HG02885 (cell line): ENCODE measurements around the gene CIP2A.
A peak's percentile ranks its signal among the peaks of the same experiment; 100 is the strongest.
"Not testable (repeated sequence)": the region's sequence is repeated elsewhere in the genome, so short reads cannot be mapped to it uniquely, and the experiment has no call there.

ENCODE experiments used
- ATAC-seq: cut with Tn5 transposase; IDR thresholded peaks from one replicate; pipeline ENCODE4 v1.9.1; 2021; ENCODE audit warnings: mild to moderate bottlenecking; ENCODE audit not compliant: unreplicated experiment, poor library complexity

Gene CIP2A

DNA sequence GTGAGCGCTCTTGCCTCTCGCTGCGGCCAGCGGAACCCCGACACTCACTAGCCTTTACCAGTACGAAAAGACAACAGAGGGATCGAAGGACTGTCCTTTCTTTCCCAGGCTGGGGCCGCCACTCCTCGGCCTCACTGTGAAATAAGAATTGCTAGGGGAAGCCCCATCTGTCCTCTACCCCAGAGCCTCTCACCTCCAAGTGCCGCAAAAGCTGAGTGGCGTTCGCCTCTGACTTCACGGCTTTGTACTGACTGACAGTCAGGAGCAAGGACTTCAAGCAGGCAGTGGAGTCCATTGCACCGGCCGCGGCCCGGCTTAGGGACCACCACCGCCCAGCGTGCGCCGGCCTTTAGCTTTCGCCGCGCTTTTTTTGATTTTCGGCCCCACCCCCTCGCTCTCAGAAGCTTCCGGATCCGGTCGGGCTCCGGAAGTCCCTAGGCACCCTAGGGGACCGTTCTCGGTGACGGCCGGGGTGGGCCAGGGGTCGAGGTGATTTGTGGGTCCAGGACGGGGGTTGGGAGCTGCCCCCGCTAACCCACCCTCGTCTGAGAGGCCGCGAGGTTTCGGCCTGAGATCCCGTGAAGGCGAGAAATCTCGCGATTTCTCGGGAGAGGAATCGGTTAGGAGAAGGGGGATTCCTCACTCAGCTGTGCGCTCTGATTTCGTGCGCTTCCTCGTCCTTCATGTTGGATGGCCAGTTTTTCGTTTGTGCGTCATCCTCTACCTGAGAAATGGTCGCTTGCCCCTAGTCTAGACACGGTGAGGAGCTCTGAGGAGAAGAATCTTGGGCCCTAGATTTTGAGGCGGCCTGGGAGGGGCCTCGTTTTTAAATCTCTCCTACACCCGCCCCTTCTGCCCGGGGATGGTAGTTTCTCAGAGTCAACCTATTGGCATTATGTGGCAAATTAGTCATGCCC, at the start of gene CIP2A, which contains the start of gene DZIP3:
CIP2A (minus strand) TSS at position 358 of the 917 bp plus-strand sequence; CDS start at position 295, 63 bp downstream.
DZIP3 (plus strand) TSS at position 642 of the 917 bp plus-strand sequence. CDS start 15,685 bp downstream, outside the sequence.
- peak; percentile 89 for ATAC-seq

DNA sequence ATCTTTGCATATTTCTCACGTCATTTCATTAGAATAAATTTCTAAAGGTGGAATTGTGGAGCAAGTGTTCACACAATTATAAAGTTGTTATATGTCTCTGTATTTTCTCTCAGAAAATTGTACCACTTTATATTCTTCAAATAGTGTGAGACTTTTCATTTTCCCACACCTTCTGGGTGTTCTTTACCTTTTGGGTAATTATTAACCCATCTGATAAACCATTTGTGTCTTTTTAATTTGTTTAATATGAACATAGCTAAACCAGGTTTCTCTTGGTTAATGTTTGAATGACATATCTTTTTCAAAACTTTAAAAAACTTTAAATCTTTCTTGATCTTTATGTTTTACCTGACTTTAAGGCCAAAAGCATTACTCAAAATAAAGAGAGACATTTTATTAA, 40.7 kb upstream of the CIP2A start:
- no peak for ATAC-seq

DNA sequence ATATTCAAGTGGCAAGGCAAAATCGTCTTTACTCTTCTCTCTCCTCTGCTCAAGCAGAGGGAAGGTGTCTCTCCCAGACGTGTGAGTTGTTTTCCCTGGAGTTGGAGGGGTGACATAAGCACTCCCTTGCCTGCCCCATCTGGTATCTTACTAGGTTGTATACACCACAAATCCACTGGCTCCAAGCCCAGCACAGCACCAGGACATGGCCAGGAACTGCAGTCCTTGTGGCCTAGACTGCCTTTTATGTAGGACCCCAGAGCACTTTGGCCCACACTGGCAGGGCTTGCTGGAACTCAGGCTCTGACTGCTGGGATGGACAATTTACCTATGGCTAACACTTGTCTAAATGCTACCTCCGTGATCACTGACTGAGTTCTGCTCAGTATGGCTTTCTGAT, 34.3 kb upstream of the CIP2A start:
- no peak for ATAC-seq

DNA sequence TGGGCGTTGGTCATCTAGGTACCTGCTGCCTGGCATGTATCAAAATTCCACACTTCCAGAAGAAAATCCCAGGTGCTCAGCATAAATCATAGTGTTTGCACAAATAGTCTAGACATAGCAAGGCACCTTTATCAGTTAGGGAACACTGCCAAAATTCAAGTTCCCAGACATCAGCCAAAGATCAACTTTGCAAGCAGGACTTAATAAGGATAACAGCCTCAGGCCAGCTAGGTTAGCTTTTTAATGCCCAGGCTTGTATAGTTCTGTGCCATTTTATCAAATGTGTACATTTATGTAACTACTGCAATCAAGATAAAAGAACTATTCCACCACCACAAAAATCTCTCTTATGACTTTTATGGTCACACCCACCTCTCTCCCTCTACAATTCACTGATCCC, 31.0 kb upstream of the CIP2A start:
- no peak for ATAC-seq

DNA sequence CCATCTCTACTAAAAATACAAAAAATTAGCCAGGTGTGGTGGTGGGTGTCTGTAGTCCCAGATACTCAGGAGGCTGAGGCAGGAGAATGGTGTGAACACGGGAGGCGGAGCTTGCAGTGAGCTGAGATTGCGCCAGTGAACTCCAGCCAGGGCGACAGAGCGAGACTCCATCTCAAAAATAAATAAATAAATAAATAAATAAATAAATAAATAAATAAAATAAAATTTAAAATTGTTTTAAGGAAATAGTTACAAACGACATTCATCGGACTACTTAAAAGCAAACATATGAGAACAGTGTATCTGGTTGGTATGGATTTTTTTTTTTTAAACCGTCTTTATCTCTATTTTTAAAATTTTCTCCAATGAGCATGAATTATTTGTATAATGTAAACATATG, 26.9 kb upstream of the CIP2A start:
- not testable (repeated sequence) for ATAC-seq

DNA sequence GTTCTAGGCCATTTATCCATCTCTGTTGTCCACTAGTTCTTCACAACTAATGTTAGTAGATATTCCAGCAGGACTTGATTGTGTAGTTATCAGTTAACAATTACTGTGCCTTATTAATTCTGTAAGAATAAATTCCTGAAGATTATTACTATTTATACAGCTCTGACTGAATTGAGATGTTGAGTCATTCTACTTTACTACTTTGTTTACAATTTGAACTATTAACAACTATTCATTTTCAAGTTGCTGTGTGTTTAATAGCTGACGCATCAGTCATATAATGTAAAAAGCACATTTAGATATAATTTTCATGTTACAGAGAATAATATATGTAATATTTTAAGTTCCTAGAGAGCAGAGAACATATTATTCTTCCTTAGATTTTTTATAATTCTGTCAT, 21.4 kb upstream of the CIP2A start:
- ATAC-seq: no peak

DNA sequence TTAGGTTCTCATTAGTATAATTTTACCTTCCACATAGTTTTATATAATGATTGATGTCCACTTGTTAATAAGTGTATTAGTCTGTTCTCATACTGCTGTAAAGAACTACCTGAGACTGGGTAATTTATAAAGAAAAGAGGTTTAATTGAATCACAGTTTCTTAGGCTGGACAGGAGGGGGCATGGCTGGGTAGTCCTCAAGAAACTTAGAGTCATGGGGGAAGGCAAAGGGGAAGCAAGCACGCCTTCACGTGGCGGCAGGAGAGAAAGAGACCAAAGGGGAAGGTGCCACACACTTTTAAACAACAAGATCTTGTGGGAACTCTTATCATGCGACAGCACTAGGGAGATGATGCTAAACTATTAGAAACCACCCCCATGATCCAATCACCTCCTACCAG, 19.5 kb upstream of the CIP2A start:
- no peak for ATAC-seq

DNA sequence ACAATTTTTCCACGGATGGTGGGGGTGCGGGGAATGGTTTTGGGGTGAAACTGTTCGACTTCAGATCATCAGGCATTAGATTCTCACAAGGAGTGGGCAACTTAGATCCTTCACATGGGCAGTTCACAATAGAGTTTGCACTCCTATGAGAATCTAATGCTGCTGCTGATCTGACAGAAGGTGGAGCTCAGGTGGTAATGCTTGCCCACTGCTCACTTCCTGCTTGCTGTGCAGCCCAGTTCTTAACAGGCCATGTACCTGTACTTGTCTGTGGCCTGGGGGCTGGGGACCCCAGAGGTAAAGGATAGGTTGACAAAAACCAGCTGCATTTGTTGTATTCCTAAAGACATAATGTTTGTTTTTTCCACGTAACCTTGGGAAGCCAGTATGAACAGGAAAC, 16.3 kb upstream of the CIP2A start:
- ATAC-seq: no peak

DNA sequence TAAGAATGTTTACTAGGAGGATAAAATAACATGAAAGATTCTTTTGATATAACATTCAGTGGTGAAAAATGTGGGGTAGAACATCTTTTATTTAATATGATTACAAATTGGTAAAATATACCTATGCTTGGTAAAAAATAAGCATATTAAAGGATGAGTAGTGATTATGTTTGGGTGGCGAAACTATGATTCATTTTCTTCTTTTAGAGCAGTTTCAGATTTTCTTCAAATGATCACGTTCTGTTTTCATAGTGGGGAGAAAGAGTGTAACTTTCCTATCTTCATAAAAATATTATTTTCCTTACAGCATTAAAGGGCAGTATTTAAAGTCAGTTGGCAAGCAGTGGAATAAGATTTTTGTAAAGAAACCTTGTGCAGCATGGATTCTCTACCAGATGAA, 15.8 kb upstream of the CIP2A start:
- no peak for ATAC-seq

DNA sequence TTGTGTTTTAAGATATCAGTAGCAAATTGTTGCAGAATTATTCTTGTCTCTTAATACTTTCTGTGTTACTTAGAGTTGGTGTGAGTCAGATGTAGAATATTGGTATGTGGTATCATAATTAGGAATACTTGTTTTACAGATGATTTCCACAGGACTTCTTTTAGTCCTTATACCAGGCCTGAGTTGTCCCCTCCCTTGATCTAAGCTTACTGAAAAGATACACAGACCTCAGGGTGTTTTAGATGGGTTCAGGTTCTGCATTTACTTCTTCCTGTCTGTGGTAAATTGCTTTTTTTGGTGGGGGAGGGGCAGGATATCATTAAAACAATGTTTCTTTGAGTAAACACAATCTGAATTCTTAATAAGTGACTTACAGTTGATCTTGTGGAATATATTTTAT, 14.5 kb upstream of the CIP2A start:
- no peak for ATAC-seq

DNA sequence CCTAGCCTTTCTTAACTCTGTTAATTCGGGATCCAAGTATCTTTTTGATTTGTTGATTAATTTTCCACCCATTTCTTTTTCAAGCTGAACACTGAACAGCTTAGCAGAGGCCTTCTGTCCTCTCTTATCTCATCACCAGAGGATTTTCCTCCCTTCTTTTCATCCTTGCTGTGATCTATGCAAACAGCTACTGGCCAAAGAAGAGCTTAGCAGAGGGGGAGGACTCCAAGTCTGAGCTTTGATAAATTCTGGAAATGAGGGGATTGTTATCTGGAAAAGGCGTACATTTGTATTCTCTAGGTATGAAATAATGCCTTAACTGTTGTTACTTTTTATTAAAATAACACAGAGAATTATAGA, 13.7 kb upstream of the CIP2A start:
- no peak for ATAC-seq

DNA sequence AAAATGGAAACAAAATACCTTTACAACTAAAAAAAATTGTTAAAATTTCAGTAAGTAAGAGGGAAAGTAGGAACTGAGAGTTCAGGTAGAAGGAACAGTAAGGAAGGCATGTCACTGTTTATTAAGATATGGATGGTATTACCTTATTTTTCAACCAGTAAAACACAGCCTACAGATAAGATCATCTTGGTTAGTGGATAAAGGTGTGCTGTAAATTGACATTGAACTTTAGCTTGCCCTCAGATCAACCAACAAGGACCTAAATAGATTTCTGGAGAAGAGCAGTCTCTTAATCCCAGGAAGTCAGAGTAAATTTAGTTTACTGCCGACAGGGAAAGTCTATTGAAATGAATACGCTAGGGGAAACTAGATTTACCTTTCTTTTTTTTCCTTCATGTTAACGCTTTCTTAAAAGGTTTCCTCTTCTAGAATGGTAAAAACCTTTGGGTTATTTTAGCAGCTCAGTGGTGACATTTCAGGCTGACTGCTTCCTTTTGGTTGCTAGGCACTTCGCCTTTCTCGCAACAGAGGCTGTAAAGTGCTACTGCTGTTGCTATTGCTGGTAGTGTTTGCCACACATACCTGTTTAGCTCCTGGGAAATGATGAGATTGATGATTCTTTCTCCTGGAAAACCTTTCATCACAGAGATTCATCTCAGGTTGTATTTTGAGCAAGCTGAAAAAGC, 13.2 kb upstream of the CIP2A start:
- no peak for ATAC-seq

DNA sequence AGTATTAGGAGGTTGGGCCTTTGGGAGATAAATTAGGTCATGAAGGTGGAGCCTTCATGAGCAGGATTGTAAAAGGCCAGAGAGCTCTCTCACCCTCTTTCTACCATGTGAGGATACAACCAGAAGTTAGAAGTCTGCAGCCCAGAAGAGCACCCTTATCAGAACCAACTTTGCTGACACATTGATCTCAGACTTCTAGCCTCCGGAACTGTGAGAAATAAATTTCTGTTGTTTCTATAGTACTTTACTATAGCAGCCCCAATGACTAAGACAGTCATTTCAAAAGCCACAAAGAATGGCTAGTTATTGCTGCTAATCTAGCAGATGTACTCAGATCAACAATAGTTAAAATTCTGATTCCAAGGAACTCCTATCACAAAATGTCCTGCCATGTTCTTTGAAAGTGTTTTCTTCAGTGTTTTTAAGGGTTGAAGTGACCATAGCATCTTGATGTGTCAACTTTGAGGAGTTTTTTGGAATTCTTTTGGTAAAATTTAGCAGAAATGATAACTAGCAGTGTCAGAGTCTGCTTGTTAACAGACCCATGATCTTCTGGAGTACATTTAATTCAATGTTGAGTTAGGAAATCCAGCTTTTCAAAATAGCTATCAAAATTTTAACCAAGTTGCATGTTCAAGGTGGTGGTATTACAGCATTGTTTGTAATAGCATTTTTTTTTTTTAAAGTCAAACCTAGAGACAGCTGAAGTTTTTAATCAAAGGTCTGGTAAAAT, 10.6 kb upstream of the CIP2A start:
- no peak for ATAC-seq

DNA sequence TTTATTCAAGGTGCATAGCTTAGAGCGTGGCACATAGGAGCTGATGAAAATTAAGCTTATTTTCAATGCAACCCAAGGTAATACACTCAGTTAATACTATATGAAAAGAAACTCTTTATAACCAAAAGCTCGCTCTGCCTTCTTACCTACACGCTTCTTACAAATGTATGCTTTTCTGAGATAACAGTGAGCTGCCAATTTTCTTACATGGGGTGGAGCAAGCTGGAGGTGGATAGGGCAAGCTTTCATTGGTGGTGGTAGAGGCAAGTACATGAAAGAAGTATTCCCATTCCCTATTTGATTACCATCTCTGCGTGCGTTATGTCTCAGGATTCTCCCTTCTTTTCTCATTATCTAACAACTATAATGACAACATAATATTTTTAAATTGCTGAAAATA, 9.1 kb upstream of the CIP2A start:
- ATAC-seq: no peak

DNA sequence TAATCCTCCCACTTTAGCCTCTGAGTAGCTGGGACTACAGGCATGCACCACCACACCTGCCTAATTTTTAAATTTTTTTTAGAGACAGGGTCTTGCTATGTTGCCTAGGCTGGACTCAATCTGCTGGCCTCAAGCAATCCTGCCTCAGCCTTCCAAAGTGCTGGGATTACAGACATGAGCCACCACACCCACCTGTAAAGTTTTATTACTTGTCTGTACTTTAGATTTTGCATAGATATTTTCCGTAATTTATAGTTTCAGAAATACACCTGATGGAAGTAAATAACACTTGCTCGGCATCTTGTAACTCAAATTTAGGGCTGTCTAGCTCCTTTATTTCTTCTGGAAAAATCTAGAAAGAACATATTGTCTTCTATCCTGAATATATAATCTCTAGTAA, 6.1 kb upstream of the CIP2A start:
- no peak for ATAC-seq

DNA sequence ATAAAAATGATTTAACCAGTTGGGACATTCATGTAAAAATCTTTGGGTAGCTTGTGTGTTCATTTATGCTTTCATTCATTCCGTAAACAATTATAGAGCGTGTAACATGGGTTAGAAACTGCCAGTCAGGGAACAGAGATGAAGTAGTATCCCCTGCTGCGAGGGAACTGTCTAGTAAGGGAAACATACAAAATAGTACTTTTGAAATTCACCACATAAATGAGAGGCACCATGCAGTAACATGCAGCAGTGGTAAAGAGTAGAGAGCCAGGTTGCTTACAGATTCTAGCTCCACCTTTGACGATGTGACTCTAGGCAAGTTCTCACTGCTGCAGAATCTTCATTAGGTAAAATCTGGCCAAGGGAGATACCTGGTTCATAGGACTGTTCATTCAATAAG, 1.2 kb upstream of the CIP2A start:
- ATAC-seq: no peak

DNA sequence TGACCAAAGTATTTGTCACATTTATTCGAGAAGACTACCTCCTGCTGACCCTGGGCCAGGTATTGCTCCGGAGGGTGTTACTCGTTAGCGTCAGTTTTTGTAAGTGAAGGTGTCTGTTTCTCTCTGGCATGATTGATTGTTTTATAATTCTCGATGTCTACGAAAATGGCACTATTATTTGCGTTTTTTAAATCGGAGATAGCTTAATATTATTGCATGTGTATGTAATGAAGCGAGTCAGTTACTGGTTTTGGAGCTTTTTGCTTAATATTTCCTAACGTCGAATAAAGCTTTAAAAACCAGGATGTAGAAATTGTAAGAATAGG, 723 bp upstream of the CIP2A start:
- ATAC-seq: no peak

DNA sequence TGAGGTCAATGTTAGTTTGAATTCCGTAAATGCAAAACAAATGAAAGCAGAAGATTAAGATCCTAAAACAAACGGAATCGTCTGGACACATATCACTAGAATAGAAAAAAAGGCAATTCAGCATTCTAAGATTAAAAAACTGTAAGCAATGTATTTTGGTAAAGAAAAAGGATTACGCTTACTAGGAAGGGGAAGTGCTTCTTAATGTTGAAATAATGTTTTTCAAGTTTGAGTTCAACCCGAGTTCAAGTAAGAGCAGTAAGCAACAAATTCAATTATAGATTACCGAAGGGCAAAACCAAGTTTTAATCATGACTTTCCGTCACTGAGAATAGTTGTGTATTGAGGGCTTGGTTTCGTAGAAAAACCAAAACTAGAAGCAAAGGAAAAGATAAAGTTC, 637 bp downstream of the CIP2A start:
- ATAC-seq: no peak

DNA sequence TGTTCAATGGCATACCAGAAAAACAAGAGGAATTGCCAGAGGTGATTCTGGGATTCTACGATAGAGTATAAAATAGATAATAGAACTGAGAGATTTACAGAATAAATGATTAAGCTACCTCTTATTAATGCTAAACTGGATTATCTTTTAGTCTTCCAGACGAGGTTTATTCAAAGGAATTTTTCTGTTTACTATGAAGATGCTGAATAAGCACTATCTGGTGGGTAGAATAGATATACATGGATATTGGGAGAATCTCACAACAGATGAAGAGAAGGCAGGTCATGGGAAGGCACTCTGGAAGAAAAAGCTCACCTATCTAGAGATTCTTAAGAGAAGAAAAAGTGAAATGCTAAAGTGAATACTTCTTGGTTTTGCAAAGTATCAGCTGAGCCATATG, 11.2 kb downstream of the CIP2A start:
- ATAC-seq: no peak

DNA sequence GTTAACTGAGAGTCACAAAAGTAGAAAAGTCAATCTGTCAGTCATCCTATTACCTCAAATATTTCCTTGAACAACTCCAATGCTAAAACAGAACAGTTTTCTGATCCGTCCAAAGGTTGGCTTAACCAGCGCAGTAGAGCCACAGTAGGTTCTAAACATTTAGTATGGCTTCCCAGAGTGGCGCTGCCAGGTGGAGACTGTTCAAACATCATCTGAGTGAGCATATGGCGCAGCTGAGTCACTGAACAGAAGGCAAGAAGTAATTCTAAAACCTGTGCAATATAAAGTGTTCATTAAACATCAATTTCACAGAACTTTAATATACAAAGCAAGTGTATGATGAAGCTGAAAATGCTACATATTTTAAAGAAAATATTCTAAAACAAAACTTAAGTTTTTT, 19.9 kb downstream of the CIP2A start:
- no peak for ATAC-seq

DNA sequence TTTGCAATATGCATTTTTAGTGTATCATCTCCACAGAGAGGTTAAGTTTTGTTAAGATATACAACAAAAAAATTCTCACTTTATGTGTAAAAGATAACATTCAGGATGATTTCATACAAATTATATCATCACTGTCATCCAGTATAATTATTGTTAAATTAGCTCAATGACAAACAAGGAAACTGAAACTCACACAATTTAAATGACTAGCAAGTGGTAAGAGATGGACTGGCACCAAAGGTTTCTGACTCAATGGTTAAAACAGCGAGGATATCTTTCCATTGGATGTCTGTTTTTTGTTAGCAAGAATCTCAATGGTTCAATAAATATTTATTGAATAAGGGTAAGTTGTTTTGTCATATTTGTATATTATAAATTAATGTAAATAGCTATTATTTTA, 22.6 kb downstream of the CIP2A start:
- no peak for ATAC-seq
